OCI-LY3 (cell line): ENCODE measurements around the gene PTPRM.

Source experiments
- H2AFZ ChIP-seq: fragments of 200-600, 300-600 bp; shearing (Covaris generic); 2 replicates; pipeline ENCODE4 v1.6.0; 2014; ENCODE audit warnings: antibody characterized with exemption, low read depth, low read length
- H3K27ac ChIP-seq: fragments of 200-600, 300-600 bp; sonication (generic); 2 replicates; pipeline ENCODE4 v1.5.1; 2014; ENCODE audit warnings: mild to moderate bottlenecking, low read length, moderate library complexity, mixed read lengths
- H3K27me3 ChIP-seq: fragments of 200-600, 300-600 bp; sonication (generic); 2 replicates; pipeline ENCODE4 v1.6.1; 2014; ENCODE audit warnings: low read depth, low read length, mixed read lengths
- H3K36me3 ChIP-seq: fragments of 200-600, 300-600 bp; sonication (generic); replicated peaks from 2 replicates; pipeline ENCODE3; 2014; ENCODE audit warnings: low read depth, low read length, mixed read lengths
- H3K4me1 ChIP-seq: fragments of 300-600, 200-600 bp; sonication (generic); 2 replicates; pipeline ENCODE4 v1.6.1; 2014; ENCODE audit warnings: low read length, mixed read lengths
- H3K4me2 ChIP-seq: fragments of 200-600, 300-600 bp; sonication (generic); 2 replicates; pipeline ENCODE4 v1.6.1; 2014; ENCODE audit warnings: low read length, mixed read lengths
- H3K4me3 ChIP-seq: fragments of 300-600, 200-600 bp; sonication (generic); 2 replicates; pipeline ENCODE4 v1.5.1; 2014; ENCODE audit warnings: antibody characterized with exemption, mild to moderate bottlenecking, low read length, moderate library complexity
- H3K79me2 ChIP-seq: fragments of 300-600, 200-600 bp; shearing (Covaris generic); 2 replicates; pipeline ENCODE4 v1.6.1; 2014; ENCODE audit warnings: mild to moderate bottlenecking, low read length, mixed read lengths
- H3K9ac ChIP-seq: fragments of 300-600, 200-600 bp; shearing (Covaris generic); 2 replicates; pipeline ENCODE4 v1.6.0; 2014; ENCODE audit warnings: mild to moderate bottlenecking, low read length, moderate library complexity
- H3K9me3 ChIP-seq: fragments of 200-600, 300-600 bp; shearing (Covaris generic); 2 replicates; pipeline ENCODE4 v1.6.1; 2014; ENCODE audit warnings: low read length, mixed read lengths; ENCODE audit not compliant: insufficient read depth
- H4K20me1 ChIP-seq: fragments of 200-600, 300-600 bp; sonication (generic); 2 replicates; pipeline ENCODE4 v1.6.1; 2016; ENCODE audit warnings: low read length, mixed read lengths; ENCODE audit not compliant: insufficient read depth
- EZH2phosphoT487 ChIP-seq: fragments of 200-600 bp; shearing (Covaris generic); IDR thresholded peaks from 2 replicates; pipeline ENCODE4 v1.6.1; 2018; ENCODE audit warnings: antibody characterized with exemption, mixed run types, low read depth
- TF ChIP-seq, protein P1 (sequence below): fragments of 200-600, 300-600 bp; sonication (generic); IDR thresholded peaks from 2 replicates; pipeline ENCODE4 v1.5.1; 2014; ENCODE audit warnings: antibody characterized with exemption, low read length, low read depth

The PTPRM gene

DNA sequence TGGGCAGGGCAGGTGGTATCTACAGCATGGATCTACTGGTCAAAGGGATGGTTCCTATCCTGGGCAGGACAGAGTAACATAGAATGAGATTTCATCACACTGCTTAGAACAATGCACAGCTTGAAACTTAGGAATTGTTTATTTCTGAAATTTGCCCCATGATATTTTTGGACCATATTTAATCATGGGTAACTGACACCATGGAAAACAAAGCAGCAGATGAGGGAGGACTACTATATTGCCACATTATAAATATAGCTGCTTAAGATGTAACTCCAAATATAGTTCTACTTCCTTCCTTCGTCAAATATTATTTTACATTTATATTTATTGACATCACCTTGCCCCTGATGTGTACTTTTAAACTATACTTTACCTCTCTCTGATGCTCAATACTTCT is 254.7 kb downstream of the PTPRM start:
- Histone ChIP-seq H4K20me1 (no peaks in the 10 kb centered on the region), H3K27ac (no peak overlapping the region), H3K27me3 (no peaks in the 10 kb centered on the region), H2AFZ (no peak overlapping the region), H3K79me2 (no peaks in the 10 kb centered on the region), H3K4me2 (no peak overlapping the region), H3K9ac (no peak overlapping the region), H3K4me3 (no peak overlapping the region), H3K36me3 (no peaks in the 10 kb centered on the region), H3K9me3 (no peaks in the 10 kb centered on the region), H3K4me1 (no peaks in the 10 kb centered on the region)
- TF ChIP-seq EZH2phosphoT487 = no peak
- TF ChIP-seq, protein P1, sequence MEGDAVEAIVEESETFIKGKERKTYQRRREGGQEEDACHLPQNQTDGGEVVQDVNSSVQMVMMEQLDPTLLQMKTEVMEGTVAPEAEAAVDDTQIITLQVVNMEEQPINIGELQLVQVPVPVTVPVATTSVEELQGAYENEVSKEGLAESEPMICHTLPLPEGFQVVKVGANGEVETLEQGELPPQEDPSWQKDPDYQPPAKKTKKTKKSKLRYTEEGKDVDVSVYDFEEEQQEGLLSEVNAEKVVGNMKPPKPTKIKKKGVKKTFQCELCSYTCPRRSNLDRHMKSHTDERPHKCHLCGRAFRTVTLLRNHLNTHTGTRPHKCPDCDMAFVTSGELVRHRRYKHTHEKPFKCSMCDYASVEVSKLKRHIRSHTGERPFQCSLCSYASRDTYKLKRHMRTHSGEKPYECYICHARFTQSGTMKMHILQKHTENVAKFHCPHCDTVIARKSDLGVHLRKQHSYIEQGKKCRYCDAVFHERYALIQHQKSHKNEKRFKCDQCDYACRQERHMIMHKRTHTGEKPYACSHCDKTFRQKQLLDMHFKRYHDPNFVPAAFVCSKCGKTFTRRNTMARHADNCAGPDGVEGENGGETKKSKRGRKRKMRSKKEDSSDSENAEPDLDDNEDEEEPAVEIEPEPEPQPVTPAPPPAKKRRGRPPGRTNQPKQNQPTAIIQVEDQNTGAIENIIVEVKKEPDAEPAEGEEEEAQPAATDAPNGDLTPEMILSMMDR = no peak

DNA sequence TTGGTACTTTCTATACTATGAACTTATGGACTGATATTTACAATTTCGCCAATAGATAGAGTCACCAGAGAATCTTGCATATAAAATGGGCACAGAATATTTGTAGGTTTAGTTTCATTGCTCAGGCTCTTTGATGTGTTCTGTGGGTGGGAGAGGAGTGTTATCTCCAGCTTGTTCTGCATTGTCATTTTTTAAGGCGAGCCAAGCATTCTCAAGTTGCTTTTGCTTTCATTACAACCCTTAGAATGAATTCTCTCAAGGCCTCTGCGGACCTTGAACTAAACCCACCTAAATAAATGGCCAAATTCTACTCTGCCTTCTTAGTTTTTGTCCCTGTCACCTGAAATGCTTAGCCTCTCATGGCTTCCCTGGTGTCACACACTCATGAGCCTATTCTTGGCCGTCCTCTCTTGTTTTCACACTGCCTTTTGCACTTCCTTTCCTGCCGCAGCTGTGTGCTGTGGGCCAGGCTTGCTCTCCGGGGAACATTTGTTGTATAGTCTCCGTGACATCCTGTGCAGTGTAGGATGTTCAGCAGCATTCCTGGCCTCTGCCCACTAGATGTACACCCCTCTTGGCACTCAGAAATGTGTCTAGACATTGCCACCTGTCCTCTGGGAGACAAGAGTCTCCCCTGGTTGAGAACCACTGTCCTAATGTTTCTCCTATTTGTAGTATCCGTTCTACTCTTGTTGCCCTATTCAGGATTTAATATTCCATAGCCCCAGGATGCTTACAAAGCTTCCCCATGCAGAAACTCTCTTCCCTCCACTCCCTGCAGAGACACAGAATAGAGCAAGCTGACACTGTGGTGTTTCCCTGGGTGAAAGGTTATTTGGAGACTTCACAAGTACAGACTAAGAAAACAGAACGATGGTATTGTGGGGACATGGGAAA is 255.6 kb downstream of the PTPRM start:
- Histone ChIP-seq H3K4me2 (no peak overlapping the region), H3K27ac (no peak overlapping the region), H4K20me1 (no peaks in the 10 kb centered on the region), H3K79me2 (no peaks in the 10 kb centered on the region), H3K9me3 (no peaks in the 10 kb centered on the region), H3K4me3 (no peak overlapping the region), H3K4me1 (no peaks in the 10 kb centered on the region), H3K9ac (no peak overlapping the region), H2AFZ (no peak overlapping the region), H3K36me3 (no peaks in the 10 kb centered on the region), H3K27me3 (no peaks in the 10 kb centered on the region)
- TF ChIP-seq, protein P1 = no peak
- TF ChIP-seq EZH2phosphoT487 = no peak

DNA sequence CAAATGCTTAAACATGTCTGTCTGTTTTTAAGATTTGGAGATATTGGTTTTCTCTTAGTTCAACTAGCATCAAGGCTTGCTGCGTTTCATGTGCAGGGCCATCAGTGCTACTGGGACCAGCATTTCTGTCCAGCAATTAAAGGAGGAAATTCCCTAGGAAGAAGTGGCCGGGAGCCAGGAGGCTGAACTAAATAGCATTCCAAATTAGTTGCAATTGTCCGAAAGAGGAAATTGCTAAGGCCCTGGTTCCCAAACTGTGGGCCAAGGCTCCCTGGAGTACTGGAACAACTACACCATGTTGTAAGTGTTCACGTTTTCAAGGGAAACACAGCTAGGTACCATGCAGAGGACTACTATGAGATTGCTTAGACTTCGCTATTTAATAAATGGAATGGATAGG is 257.9 kb downstream of the PTPRM start:
- Histone ChIP-seq H3K27ac (no peak overlapping the region), H3K9me3 (no peaks in the 10 kb centered on the region), H4K20me1 (no peaks in the 10 kb centered on the region), H3K79me2 (no peaks in the 10 kb centered on the region), H3K4me1 (no peaks in the 10 kb centered on the region), H2AFZ (no peak overlapping the region), H3K36me3 (no peaks in the 10 kb centered on the region), H3K4me2 (no peak overlapping the region), H3K9ac (no peak overlapping the region), H3K4me3 (no peak overlapping the region), H3K27me3 (no peaks in the 10 kb centered on the region)
- no peak for TF ChIP-seq EZH2phosphoT487
- TF ChIP-seq, protein P1 = no peak

DNA sequence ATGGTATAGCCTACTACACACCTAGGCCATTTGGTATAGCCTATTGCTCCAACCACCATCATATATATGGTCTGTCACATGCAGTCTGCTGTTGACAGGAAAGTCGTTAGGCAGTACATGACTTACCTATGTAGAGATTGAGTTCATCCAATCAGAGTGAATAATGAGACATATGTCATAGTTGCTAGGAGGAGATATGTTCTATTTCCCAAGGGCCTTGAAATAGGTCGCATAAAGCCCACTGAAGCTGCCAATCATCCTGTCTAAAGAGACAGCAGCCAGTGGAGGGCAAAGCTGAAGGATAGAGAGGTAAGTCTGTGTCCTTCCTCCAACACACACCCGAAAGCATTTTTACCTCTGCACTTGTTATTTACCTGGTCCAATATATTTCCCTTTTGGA is 263.4 kb downstream of the PTPRM start:
- Histone ChIP-seq H3K4me1 (no peaks in the 10 kb centered on the region), H3K4me3 (no peak overlapping the region), H3K79me2 (no peaks in the 10 kb centered on the region), H3K4me2 (no peak overlapping the region), H3K9me3 (no peaks in the 10 kb centered on the region), H3K36me3 (no peaks in the 10 kb centered on the region), H3K27ac (no peak overlapping the region), H4K20me1 (no peaks in the 10 kb centered on the region), H3K9ac (no peak overlapping the region), H2AFZ (no peak overlapping the region), H3K27me3 (no peaks in the 10 kb centered on the region)
- TF ChIP-seq, protein P1 = no peak
- no peak for TF ChIP-seq EZH2phosphoT487
